Stimulated activated naive B cell treated with anti-CD40 and anti-IgM and Interleukin-4, amounts not matched to agents 10 μg/mL and 1 μg/mL and 100 μg/mL, for 72 hours (primary cell): ENCODE data around the gene GLIPR2.
A peak's percentile ranks its signal among the peaks of the same experiment; 100 is the strongest.
"Not testable (repeated sequence)": the region's sequence is repeated elsewhere in the genome, so short reads cannot be mapped to it uniquely, and the experiment has no call there.

Source experiments
- ATAC-seq, 2 donors: fragments of 150-1000 bp; cut with Tn5 transposase; replicated peaks; 2 replicates each; pipeline ENCODE4 v1.10.0; 2021; ENCODE audit warnings: moderate library complexity in 1 of 2
- DNase-seq: peaks from one replicate; pipeline ENCODE4 v3.0.0; 2021
- H3K27ac Mint-ChIP-seq: one replicate; pipeline ENCODE4 v1.8.0; 2022; ENCODE audit warnings: mild to moderate bottlenecking, mixed read lengths
- H3K27me3 Mint-ChIP-seq, 2 donors: one replicate each; pipeline ENCODE4 v1.8.0; 2022; ENCODE audit warnings: mixed read lengths in 2 of 2
- H3K36me3 Mint-ChIP-seq, 2 donors: one replicate each; pipeline ENCODE4 v1.8.0; 2022; ENCODE audit warnings: mixed read lengths in 2 of 2, mild to moderate bottlenecking in 1 of 2
- H3K4me1 Mint-ChIP-seq, 2 donors: one replicate each; pipeline ENCODE4 v1.8.0; 2022; ENCODE audit warnings: mixed read lengths in 2 of 2, mild to moderate bottlenecking in 1 of 2
- H3K4me3 Mint-ChIP-seq, 2 donors: one replicate each; pipeline ENCODE4 v1.8.0; 2022; ENCODE audit warnings: mild to moderate bottlenecking in 2 of 2, mixed read lengths in 2 of 2, moderate library complexity in 1 of 2
- H3K9me3 Mint-ChIP-seq, 2 donors: one replicate each; pipeline ENCODE4 v1.8.0; 2022; ENCODE audit warnings: mixed read lengths in 2 of 2, mild to moderate bottlenecking in 1 of 2

GLIPR2 gene

GRCh38 chr9:36170531-36170930, 34.0 kb downstream of the GLIPR2 start:
- Mint-ChIP-seq H3K36me3 (no peaks in the 10 kb centered on the region), H3K27ac (no peak overlapping the region), H3K4me3 (no peak overlapping the region), H3K27me3 (peaks cover 6 to 13% of the 10 kb centered on the region in 2 donors), H3K9me3 (no peaks in the 10 kb centered on the region), H3K4me1 (peaks cover 3 to 9% of the 10 kb centered on the region in 2 donors)
- ATAC-seq (no peak), DNase-seq (no peak)

GRCh38 chr9:36173861-36174260, 37.3 kb downstream of the GLIPR2 start:
- no peak overlapping the region for H3K4me3 Mint-ChIP-seq
- H3K9me3 Mint-ChIP-seq, result no peaks in the 10 kb centered on the region
- no peaks in the 10 kb centered on the region for H3K36me3 Mint-ChIP-seq
- no peaks in the 10 kb centered on the region for H3K4me1 Mint-ChIP-seq
- H3K27me3 Mint-ChIP-seq, result peaks cover 9 to 19% of the 10 kb centered on the region in 2 donors
- ATAC-seq (no peak), DNase-seq (no peak)
- no peak overlapping the region for H3K27ac Mint-ChIP-seq

- no peaks in the 10 kb centered on the region for H3K4me1 Mint-ChIP-seq
Measured at GRCh38 chr9:36174271-36174670, 37.7 kb downstream of the GLIPR2 start.

GRCh38 chr9:36174731-36175130, 38.2 kb downstream of the GLIPR2 start:
- no peak for ATAC-seq
- H3K27me3 Mint-ChIP-seq, result peaks cover 9 to 19% of the 10 kb centered on the region in 2 donors
- H3K9me3 Mint-ChIP-seq, result no peaks in the 10 kb centered on the region
- no peaks in the 10 kb centered on the region for H3K36me3 Mint-ChIP-seq
- H3K4me3 Mint-ChIP-seq, result no peak overlapping the region
- DNase-seq, result no peak
- H3K4me1 Mint-ChIP-seq, result no peaks in the 10 kb centered on the region
- no peak overlapping the region for H3K27ac Mint-ChIP-seq

More at GRCh38 chr9:36174271-36174670, 37.7 kb downstream of the GLIPR2 start:
- no peak for DNase-seq
- Mint-ChIP-seq H3K36me3 (no peaks in the 10 kb centered on the region), H3K27ac (no peak overlapping the region), H3K27me3 (peaks cover 9 to 19% of the 10 kb centered on the region in 2 donors), H3K9me3 (no peaks in the 10 kb centered on the region), H3K4me3 (no peak overlapping the region)
- no peak for ATAC-seq

GRCh38 chr9:36175209-36175608, 38.7 kb downstream of the GLIPR2 start:
- H3K9me3 Mint-ChIP-seq, ATAC-seq, H3K27ac Mint-ChIP-seq, H3K36me3 Mint-ChIP-seq, H3K4me1 Mint-ChIP-seq, DNase-seq, H3K4me3 Mint-ChIP-seq: not testable (repeated sequence)
- H3K27me3 Mint-ChIP-seq, result peaks cover 9 to 19% of the 10 kb centered on the region in 2 donors

- not testable (repeated sequence) for ATAC-seq, DNase-seq, H3K27ac Mint-ChIP-seq, H3K4me1 Mint-ChIP-seq, H3K36me3 Mint-ChIP-seq, H3K9me3 Mint-ChIP-seq, H3K4me3 Mint-ChIP-seq
- peaks cover 7 to 19% of the 10 kb centered on the region in 2 donors for H3K27me3 Mint-ChIP-seq
Measured at GRCh38 chr9:36176496-36176895, 40.0 kb downstream of the GLIPR2 start.

GRCh38 chr9:36177571-36177970, 41.0 kb downstream of the GLIPR2 start:
- H3K36me3 Mint-ChIP-seq, result no peaks in the 10 kb centered on the region
- peaks cover 3 to 16% of the 10 kb centered on the region in 2 donors for H3K27me3 Mint-ChIP-seq
- ATAC-seq (no peak), DNase-seq (no peak)
- no peaks in the 10 kb centered on the region for H3K4me1 Mint-ChIP-seq
- H3K4me3 Mint-ChIP-seq, result no peak overlapping the region
- H3K9me3 Mint-ChIP-seq, result no peaks in the 10 kb centered on the region
- H3K27ac Mint-ChIP-seq, result no peak overlapping the region

- not testable (repeated sequence) for H3K27ac Mint-ChIP-seq, H3K27me3 Mint-ChIP-seq, DNase-seq, H3K4me1 Mint-ChIP-seq, H3K4me3 Mint-ChIP-seq, H3K9me3 Mint-ChIP-seq, H3K36me3 Mint-ChIP-seq, ATAC-seq
Measured at GRCh38 chr9:36180243-36180642, 43.7 kb downstream of the GLIPR2 start.

- no peak for ATAC-seq
- no peaks in the 10 kb centered on the region for H3K9me3 Mint-ChIP-seq
Measured at GRCh38 chr9:36187414-36187813, 50.9 kb downstream of the GLIPR2 start.

GRCh38 chr9:36188212-36188611, 51.7 kb downstream of the GLIPR2 start:
- Mint-ChIP-seq H3K36me3 (peaks cover 6 to 8% of the 10 kb centered on the region in 2 donors), H3K27ac (no peak overlapping the region), H3K27me3 (no peaks in the 10 kb centered on the region), H3K9me3 (no peaks in the 10 kb centered on the region), H3K4me1 (peaks cover 17 to 31% of the 10 kb centered on the region in 2 donors), H3K4me3 (no peak overlapping the region)
- no peak for DNase-seq
- ATAC-seq, result no peak

More at GRCh38 chr9:36187414-36187813, 50.9 kb downstream of the GLIPR2 start:
- H3K27ac Mint-ChIP-seq, result no peak overlapping the region
- peaks cover 6 to 8% of the 10 kb centered on the region in 2 donors for H3K36me3 Mint-ChIP-seq
- no peak overlapping the region for H3K4me3 Mint-ChIP-seq
- DNase-seq, result no peak
- peaks cover 12 to 23% of the 10 kb centered on the region in 2 donors for H3K4me1 Mint-ChIP-seq
- H3K27me3 Mint-ChIP-seq, result no peaks in the 10 kb centered on the region

- DNase-seq (no peak), ATAC-seq (no peak)
- Mint-ChIP-seq H3K4me3 (peak overlapping the region; percentile 81 to 88), H3K4me1 (peaks cover 31 to 49% of the 10 kb centered on the region in 2 donors), H3K36me3 (peaks cover 18 to 25% of the 10 kb centered on the region in 2 donors), H3K27me3 (no peaks in the 10 kb centered on the region), H3K27ac (peak overlapping the region; percentile 52), H3K9me3 (no peaks in the 10 kb centered on the region)
Measured at GRCh38 chr9:36189976-36190375, 53.4 kb downstream of the GLIPR2 start.

GRCh38 chr9:36190388-36191289, 54.1 kb downstream of the GLIPR2 start, which contains the start of gene CLTA:
Gene CLTA (plus strand): TSS chr9:36190921. CDS start chr9:36191057, 136 bp downstream.
- DNase-seq (peak; percentile 94), ATAC-seq (peak; percentile 98 to 99)
- Mint-ChIP-seq H3K4me3 (peak within 1 kb of the TSS; percentile 88 to 89), H3K9me3 (no peaks in the 10 kb centered on the region), H3K36me3 (peaks cover 22 to 32% of the 10 kb centered on the region in 2 donors), H3K27ac (peak within 1 kb of the TSS; percentile 94), H3K27me3 (no peaks in the 10 kb centered on the region), H3K4me1 (peaks cover 33 to 53% of the 10 kb centered on the region in 2 donors)

GRCh38 chr9:36191290-36191645, 54.7 kb downstream of the GLIPR2 start:
- Mint-ChIP-seq H3K27ac (peak overlapping the region; percentile 94), H3K27me3 (no peaks in the 10 kb centered on the region)

GRCh38 chr9:36191686-36192085, 55.2 kb downstream of the GLIPR2 start:
- no peak for DNase-seq
- H3K4me1 Mint-ChIP-seq, result peaks cover 33 to 53% of the 10 kb centered on the region in 2 donors
- no peaks in the 10 kb centered on the region for H3K9me3 Mint-ChIP-seq
- peak overlapping the region; percentile 88 to 89 for H3K4me3 Mint-ChIP-seq
- H3K27me3 Mint-ChIP-seq, result no peaks in the 10 kb centered on the region
- H3K36me3 Mint-ChIP-seq, result peaks cover 22 to 32% of the 10 kb centered on the region in 2 donors
- H3K27ac Mint-ChIP-seq, result peak overlapping the region; percentile 94
- no peak for ATAC-seq

More at GRCh38 chr9:36191290-36191645, 54.7 kb downstream of the GLIPR2 start:
- Mint-ChIP-seq H3K36me3 (peaks cover 22 to 32% of the 10 kb centered on the region in 2 donors), H3K4me1 (peaks cover 33 to 53% of the 10 kb centered on the region in 2 donors), H3K4me3 (peak overlapping the region; percentile 88 to 89), H3K9me3 (no peaks in the 10 kb centered on the region)
- DNase-seq, result peak; percentile 9
- ATAC-seq, result peak; percentile 26 to 29

- peak overlapping the region; percentile 88 to 89 for H3K4me3 Mint-ChIP-seq
- ATAC-seq (no peak), DNase-seq (no peak)
- no peaks in the 10 kb centered on the region for H3K9me3 Mint-ChIP-seq
- peak overlapping the region; percentile 94 for H3K27ac Mint-ChIP-seq
- no peaks in the 10 kb centered on the region for H3K27me3 Mint-ChIP-seq
- peaks cover 33 to 53% of the 10 kb centered on the region in 2 donors for H3K4me1 Mint-ChIP-seq
- H3K36me3 Mint-ChIP-seq, result peaks cover 22 to 32% of the 10 kb centered on the region in 2 donors
Measured at GRCh38 chr9:36192196-36192595, 55.7 kb downstream of the GLIPR2 start.
